ENCODE results near the gene GPRIN3.
"Not testable (repeated sequence)": the region's sequence is repeated elsewhere in the genome, so short reads cannot be mapped to it uniquely, and the experiment has no call there.

The GPRIN3 gene

GRCh38 chr4:89212666-89213381 is 94.8 kb downstream of the GPRIN3 start:
- DNase-seq: no peak

GRCh38 chr4:89204624-89205023 is 103.0 kb downstream of the GPRIN3 start:
- no peak for DNase-seq

GRCh38 chr4:89203902-89204301 is 103.7 kb downstream of the GPRIN3 start:
- DNase-seq: no peak

- DNase-seq: not testable (repeated sequence)
These were observed 108.2 kb downstream of the GPRIN3 start for GRCh38 chr4:89199394-89199793.

GRCh38 chr4:89197920-89198319 is 109.7 kb downstream of the GPRIN3 start:
- no peak for DNase-seq

DNA sequence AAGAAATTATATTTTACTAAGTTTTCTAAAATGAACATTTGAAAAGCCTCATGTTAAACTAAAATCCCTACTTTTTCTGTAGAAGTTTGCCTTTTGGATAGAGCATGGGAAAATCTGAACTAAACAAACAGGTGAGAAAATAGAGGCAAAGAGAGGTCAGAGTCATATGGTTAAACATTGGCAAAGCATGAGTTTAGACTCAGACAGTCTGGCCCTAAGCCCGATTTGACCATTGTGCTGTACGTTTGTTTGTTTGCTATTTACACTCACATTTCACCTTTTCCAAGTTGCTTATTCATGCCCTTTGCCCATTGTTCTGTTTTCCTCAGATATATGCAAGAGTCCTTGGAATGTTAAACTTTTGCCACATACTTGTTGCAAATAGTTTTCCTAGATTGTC is 110.9 kb downstream of the GPRIN3 start:
- no peak for DNase-seq

DNA sequence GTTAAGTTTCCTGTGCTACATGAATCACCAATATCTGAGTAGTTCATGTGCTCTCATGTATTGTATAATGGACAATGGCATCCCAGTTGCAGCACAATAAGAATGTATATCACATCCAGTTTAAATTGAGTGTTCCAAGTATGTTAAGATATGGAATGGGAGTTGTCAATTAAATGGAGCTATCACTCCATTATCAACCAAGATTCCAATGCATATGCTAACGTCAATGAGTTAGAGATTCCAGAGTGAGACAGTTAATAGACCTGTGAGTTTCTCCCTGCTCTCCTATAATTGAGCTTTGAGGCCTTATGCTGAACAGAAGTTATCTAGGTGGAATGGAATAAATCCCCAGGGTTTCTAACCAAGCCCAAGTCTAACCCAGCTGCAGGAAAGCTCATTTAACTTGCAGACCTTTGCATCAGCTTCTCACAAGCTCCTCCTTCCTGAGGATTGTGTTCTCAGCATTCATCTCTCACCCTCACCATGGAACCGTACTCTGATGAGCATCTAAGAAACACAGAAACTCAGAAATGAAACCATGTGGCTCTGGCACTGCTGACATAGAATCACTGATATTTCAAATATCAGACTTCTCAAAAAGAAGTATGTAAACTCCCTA is 111.4 kb downstream of the GPRIN3 start:
- DNase-seq: no peak

DNA sequence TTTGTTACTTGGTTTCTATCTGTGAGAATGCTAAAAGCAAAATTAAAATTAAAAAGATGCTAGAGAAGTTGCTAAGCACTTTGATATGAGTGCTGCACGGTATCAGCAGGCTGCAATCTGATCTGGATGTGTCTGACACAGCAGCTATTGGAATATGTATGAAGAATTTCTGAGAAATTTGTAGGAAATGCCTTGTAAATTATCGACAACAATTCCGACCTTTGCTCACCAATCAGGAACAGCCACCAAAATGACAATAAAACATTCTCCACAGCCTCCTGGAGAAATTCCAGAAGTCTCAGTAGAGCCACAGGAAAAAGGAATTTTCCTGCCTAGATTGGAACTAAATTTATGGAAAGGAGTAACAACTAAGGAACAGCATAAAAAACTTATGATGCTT is 113.8 kb downstream of the GPRIN3 start:
- DNase-seq: no peak
